SJCRH30 (cell line): ENCODE measurements around the gene SLC25A15. TPM values are rescaled to one million over a fixed set of nuclear protein-coding genes. Genes with fewer than 3 reads are reported as not detected.
A peak's percentile ranks its signal among the peaks of the same experiment; 100 is the strongest.
"Not testable (repeated sequence)": the region's sequence is repeated elsewhere in the genome, so short reads cannot be mapped to it uniquely, and the experiment has no call there.

Source experiments
- DNase-seq, 2 experiments: peaks; one replicate each; pipeline ENCODE4 v3.0.0-alpha.2; 2015 to 2020
- H3K27ac ChIP-seq: fragments of 250-450 bp; sonication (Bioruptor Pico); 2 replicates; pipeline ENCODE4 v1.5.1; 2020; ENCODE audit warnings: mild to moderate bottlenecking, moderate library complexity
- H3K27me3 ChIP-seq: fragments of 250-450 bp; sonication (Bioruptor Pico); 2 replicates; pipeline ENCODE4 v1.5.1; 2020; ENCODE audit warnings: mild to moderate bottlenecking, moderate library complexity
- H3K36me3 ChIP-seq: fragments of 250-450 bp; sonication (Bioruptor Pico); 2 replicates; pipeline ENCODE4 v1.5.1; 2020; ENCODE audit warnings: mild to moderate bottlenecking, moderate library complexity
- H3K4me1 ChIP-seq: fragments of 250-450 bp; sonication (Bioruptor Pico); 2 replicates; pipeline ENCODE4 v1.5.1; 2020; ENCODE audit warnings: mild to moderate bottlenecking, moderate library complexity
- H3K4me3 ChIP-seq: fragments of 250-450 bp; sonication (Bioruptor Pico); 2 replicates; pipeline ENCODE4 v1.5.1; 2020; ENCODE audit warnings: mild to moderate bottlenecking, moderate library complexity
- H3K9me3 ChIP-seq: fragments of 250-450 bp; sonication (Bioruptor Pico); replicated peaks from 2 replicates; pipeline ENCODE4 v1.5.1; 2020; ENCODE audit warnings: mild to moderate bottlenecking, moderate library complexity
- total RNA-seq: library from RNA; depleted of rRNA; stranded (reverse); fragments of >200 nt; shearing (Covaris generic); gene quantifications from 2 replicates; pipeline ENCODE4 v1.2.3, GENCODE V29; 2014

The SLC25A15 gene
- total RNA-seq, 1 experiment from 2014 or later, result 29.6 TPM

DNA sequence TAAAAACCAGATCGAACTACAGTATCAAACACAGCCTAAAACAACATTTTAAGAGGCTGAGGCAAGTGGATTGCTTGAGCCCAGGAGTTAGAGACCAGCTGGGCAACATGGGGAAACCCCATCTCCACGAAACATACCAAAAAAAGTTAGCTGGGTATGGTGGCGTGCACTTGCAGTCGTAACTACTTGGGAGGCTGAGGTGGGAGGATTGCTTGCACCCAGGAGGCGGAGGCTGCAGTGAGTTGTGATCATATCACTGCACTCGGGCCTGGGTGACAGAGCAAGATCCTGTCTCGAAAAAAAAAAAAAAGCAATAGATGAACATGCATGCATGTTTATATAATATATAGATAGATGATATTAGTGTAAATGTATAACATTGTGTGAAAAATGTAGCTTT is 13.2 kb upstream of the SLC25A15 start:
- Histone ChIP-seq H3K9me3 (no peaks in the 10 kb centered on the region), H3K4me1 (no peaks in the 10 kb centered on the region; the same call in 1 of the 2 replicates), H3K4me3 (no peak overlapping the region; the same call in 1 of the 2 replicates), H3K27ac (no peak overlapping the region; the same call in 1 of the 2 replicates), H3K27me3 (no peaks in the 10 kb centered on the region), H3K36me3 (no peaks in the 10 kb centered on the region)
- no peak for DNase-seq

DNA sequence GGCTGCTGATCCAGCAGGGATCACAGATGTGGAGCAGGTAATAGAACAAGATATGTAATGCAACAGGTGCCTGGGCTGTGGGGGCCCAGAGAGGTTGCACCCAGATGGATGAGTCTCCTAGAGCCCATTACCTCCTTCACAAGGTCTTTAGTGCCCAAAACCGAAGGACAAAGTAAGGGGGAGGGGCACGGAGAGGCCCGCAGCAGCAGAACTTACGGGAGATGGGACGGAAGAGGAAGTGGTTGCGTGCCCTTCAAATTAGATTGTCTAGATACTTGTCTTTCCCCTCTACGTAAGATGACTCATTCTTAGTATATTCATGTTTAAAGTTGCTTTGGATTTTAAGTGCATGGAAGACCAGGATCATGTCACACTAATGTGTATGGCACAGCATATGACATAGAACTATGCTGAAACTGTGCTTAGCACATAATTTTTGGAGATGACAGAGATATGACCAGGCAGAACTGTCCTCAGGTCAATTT is 12.7 kb upstream of the SLC25A15 start:
- no peaks in the 10 kb centered on the region for H3K27me3 ChIP-seq
- H3K27ac ChIP-seq, result peak overlapping the region; percentile 35
- no peaks in the 10 kb centered on the region; the same call in 1 of the 2 replicates for H3K4me1 ChIP-seq
- peak; percentile 29 to 41 for DNase-seq
- no peaks in the 10 kb centered on the region for H3K36me3 ChIP-seq
- H3K9me3 ChIP-seq, result no peaks in the 10 kb centered on the region
- H3K4me3 ChIP-seq, result peak overlapping the region; percentile 51

- Histone ChIP-seq H3K9me3 (no peaks in the 10 kb centered on the region), H3K4me1 (no peaks in the 10 kb centered on the region; the same call in 1 of the 2 replicates), H3K4me3 (peak overlapping the region; percentile 51), H3K27ac (peak overlapping the region; percentile 35), H3K36me3 (no peaks in the 10 kb centered on the region), H3K27me3 (no peaks in the 10 kb centered on the region)
- DNase-seq, result peak; percentile 55 to 80
These were observed 12.1 kb upstream of the SLC25A15 start for GRCh38 chr13:40777166-40777808.

GRCh38 chr13:40777809-40778175 is 11.6 kb upstream of the SLC25A15 start:
- Histone ChIP-seq H3K9me3 (no peaks in the 10 kb centered on the region), H3K27ac (no peak overlapping the region), H3K36me3 (no peaks in the 10 kb centered on the region), H3K4me1 (no peaks in the 10 kb centered on the region; the same call in 1 of the 2 replicates), H3K4me3 (no peak overlapping the region), H3K27me3 (no peaks in the 10 kb centered on the region)
- no peak for DNase-seq

DNA sequence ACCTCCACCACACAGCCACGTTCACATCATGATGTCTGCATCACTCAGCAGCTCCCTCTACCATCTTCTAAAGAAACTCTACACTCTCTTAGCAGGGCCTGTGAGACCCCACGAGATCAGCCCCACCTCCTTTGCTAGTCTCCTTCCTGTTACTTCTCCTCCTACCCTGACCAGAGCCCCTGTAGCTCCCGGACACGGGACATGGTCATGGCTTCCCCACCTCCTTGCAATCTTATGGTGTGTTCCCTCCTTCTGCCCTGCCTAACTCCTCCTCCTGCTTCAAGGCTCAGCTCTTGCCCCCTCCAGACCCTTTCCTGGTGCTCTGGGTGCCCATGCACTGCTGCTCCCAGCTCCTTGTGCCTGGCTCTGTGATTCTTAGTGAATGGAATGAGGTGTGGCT is 10.4 kb upstream of the SLC25A15 start:
- no peak for DNase-seq
- Histone ChIP-seq H3K36me3 (no peaks in the 10 kb centered on the region), H3K4me1 (no peaks in the 10 kb centered on the region; the same call in 1 of the 2 replicates), H3K27me3 (no peaks in the 10 kb centered on the region), H3K4me3 (no peak overlapping the region), H3K9me3 (no peaks in the 10 kb centered on the region), H3K27ac (no peak overlapping the region)

DNA sequence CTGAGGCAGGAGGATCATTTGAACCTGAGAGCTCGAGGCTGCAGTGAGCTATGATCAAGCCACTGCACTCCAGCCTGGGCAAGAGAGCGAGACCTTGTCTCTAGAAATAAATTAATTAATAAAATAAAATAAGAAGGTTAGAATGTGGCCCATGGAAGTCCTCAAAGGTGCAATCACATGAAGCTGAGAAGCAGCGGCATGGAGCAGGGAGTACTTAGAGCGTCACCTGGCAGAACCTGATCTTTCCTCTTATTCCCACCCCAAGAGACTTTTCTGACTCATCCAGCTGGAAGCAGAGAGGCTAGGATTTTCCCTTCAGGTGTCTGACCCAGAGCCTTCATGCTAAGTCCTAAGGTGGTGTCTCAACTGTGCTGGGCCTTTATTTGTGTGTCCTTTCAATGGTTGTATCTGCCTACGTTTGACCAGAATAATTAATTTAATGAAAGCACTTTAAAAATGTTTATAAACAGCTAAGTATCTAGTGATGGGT is 9.6 kb upstream of the SLC25A15 start:
- Histone ChIP-seq H3K27ac (no peak overlapping the region), H3K4me3 (no peak overlapping the region), H3K9me3 (no peaks in the 10 kb centered on the region), H3K27me3 (no peaks in the 10 kb centered on the region), H3K4me1 (no peaks in the 10 kb centered on the region; the same call in 1 of the 2 replicates), H3K36me3 (no peaks in the 10 kb centered on the region)
- no peak for DNase-seq

DNA sequence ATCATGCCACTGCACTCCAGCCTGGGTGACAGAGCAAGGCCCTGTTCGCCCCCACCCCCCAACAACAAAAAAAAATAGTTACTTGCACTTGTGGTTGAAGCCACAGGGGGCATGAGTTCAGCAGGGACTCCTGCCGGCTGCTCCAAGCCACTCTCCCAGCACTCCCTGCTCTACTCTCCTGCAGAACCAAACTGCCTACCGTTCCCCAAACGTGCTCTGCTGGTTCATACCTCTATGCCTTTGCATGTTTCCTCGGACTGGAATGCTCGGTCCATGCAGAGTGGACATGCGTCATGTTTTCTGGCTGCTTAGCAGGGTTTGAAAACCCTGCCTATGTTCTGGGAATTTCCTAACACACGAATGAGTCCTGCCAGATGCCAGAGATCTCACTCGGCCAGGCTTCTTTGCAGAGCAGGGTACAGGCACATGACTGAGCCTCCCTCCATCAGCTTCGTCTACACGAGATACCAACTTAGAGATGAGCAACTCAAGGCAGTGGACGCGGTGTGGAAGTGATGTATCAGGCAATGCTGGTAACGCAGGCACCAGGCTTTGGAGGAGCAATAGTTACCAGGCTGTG is 8.5 kb upstream of the SLC25A15 start:
- H3K4me3 ChIP-seq, result no peak overlapping the region
- no peaks in the 10 kb centered on the region for H3K9me3 ChIP-seq
- H3K27ac ChIP-seq, result no peak overlapping the region
- no peaks in the 10 kb centered on the region for H3K27me3 ChIP-seq
- no peaks in the 10 kb centered on the region for H3K4me1 ChIP-seq
- peak; percentile 35 to 37 for DNase-seq
- H3K36me3 ChIP-seq, result no peaks in the 10 kb centered on the region

DNA sequence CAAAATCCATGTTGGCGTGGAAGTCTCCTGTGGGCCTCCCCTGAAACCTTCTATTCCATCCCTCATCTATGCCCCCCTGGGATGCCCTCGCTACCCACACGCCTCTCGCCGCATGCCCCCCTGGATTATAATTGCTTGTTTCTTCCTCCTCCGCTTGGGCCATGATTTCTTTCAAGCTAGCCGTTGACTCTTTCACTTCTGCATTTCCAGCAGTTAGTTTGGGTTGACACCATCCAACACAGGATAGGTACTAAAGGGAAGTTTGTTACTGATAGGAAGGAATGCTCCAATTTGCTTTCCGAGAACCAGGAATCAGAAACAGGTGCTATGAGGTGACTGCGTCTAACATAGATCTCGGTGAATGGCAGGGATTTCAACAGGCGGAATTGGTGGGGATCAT is 7.7 kb upstream of the SLC25A15 start:
- Histone ChIP-seq H3K27me3 (no peaks in the 10 kb centered on the region), H3K27ac (no peak overlapping the region), H3K4me1 (no peaks in the 10 kb centered on the region; the same call in 1 of the 2 replicates), H3K9me3 (no peaks in the 10 kb centered on the region), H3K4me3 (no peak overlapping the region), H3K36me3 (no peaks in the 10 kb centered on the region)
- DNase-seq, result no peak

GRCh38 chr13:40782971-40783370 is 6.4 kb upstream of the SLC25A15 start:
- DNase-seq, H3K4me3 ChIP-seq, H3K4me1 ChIP-seq, H3K27me3 ChIP-seq, H3K36me3 ChIP-seq, H3K27ac ChIP-seq, H3K9me3 ChIP-seq: not testable (repeated sequence)

GRCh38 chr13:40784540-40784939 is 4.9 kb upstream of the SLC25A15 start:
- H3K27ac ChIP-seq, result no peak overlapping the region
- no peak overlapping the region for H3K4me3 ChIP-seq
- H3K9me3 ChIP-seq, result no peaks in the 10 kb centered on the region
- DNase-seq, result no peak
- peaks cover 2% of the 10 kb centered on the region; the same call in 1 of the 2 replicates for H3K4me1 ChIP-seq
- no peaks in the 10 kb centered on the region for H3K36me3 ChIP-seq
- no peaks in the 10 kb centered on the region for H3K27me3 ChIP-seq

- Histone ChIP-seq H3K27ac (no peak overlapping the region), H3K27me3 (no peaks in the 10 kb centered on the region), H3K4me1 (peaks cover 2% of the 10 kb centered on the region; the same call in 1 of the 2 replicates), H3K4me3 (no peak overlapping the region), H3K36me3 (no peaks in the 10 kb centered on the region), H3K9me3 (no peaks in the 10 kb centered on the region)
- no peak for DNase-seq
These were observed 2.8 kb upstream of the SLC25A15 start for GRCh38 chr13:40786568-40786996.

GRCh38 chr13:40787062-40787461 is 2.3 kb upstream of the SLC25A15 start:
- Histone ChIP-seq H3K4me3 (no peak overlapping the region), H3K4me1 (peaks cover 2% of the 10 kb centered on the region; the same call in 1 of the 2 replicates), H3K36me3 (no peaks in the 10 kb centered on the region), H3K9me3 (no peaks in the 10 kb centered on the region), H3K27ac (no peak overlapping the region), H3K27me3 (no peaks in the 10 kb centered on the region)
- peak; percentile 11 to 25 for DNase-seq

DNA sequence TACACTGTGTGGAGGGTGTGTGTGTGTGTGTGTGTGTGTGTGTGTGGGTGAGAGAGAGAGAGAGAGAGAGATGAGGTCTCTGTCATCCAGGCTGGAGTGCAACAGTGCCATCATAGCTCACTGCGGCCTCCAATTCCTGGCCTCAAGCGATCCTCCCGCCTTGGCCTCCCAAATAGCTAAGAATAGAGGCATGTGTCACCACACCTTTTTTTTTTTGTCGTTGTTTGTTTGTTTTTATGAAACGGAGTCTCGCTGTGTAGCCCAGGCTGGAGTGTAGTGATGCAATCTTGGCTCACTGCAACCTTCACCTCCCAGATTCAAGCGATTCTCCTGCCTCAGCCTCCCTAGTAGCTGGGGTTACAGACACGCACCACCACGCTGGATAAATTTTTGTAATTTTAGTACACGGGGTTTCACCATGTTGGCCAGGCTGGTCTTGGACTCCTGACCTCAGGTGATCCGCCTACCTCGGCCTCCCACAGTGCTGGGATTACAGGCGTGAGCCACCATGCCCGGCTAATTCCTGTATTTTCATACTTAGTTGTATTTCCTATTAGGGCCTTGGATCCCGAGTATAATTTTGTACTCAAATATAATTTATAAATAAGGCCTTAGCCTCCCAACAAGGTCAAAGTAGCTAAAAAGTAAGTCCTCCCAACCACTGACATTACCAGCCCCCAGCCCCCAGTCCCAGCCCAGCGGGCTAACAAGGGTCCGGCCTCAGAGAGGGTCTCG is 704 bp upstream of the SLC25A15 start:
- H3K4me3 ChIP-seq, result peak overlapping the region; percentile 77
- H3K4me1 ChIP-seq, H3K36me3 ChIP-seq, H3K27me3 ChIP-seq, DNase-seq, H3K9me3 ChIP-seq: not testable (repeated sequence)
- H3K27ac ChIP-seq, result peak overlapping the region; percentile 61

GRCh38 chr13:40790154-40790616 is 774 bp downstream of the SLC25A15 start:
- H3K9me3 ChIP-seq, result no peaks in the 10 kb centered on the region
- 0 out of 2 replicates have a peak, but pooled peaks cover 3% of the 10 kb centered on the region for H3K36me3 ChIP-seq
- peak overlapping the region; percentile 77 for H3K4me3 ChIP-seq
- DNase-seq, result no peak
- no peaks in the 10 kb centered on the region for H3K27me3 ChIP-seq
- H3K4me1 ChIP-seq, result peaks cover 2% of the 10 kb centered on the region; the same call in 1 of the 2 replicates
- peak overlapping the region; percentile 81 for H3K27ac ChIP-seq
